HG03565 (cell line): ENCODE data around the gene GSTT2.

Source experiments
- ATAC-seq: cut with Tn5 transposase; IDR thresholded peaks from one replicate; pipeline ENCODE4 v1.9.1; 2021; ENCODE audit warnings: mild to moderate bottlenecking, moderate library complexity; ENCODE audit not compliant: unreplicated experiment

The GSTT2 gene

DNA sequence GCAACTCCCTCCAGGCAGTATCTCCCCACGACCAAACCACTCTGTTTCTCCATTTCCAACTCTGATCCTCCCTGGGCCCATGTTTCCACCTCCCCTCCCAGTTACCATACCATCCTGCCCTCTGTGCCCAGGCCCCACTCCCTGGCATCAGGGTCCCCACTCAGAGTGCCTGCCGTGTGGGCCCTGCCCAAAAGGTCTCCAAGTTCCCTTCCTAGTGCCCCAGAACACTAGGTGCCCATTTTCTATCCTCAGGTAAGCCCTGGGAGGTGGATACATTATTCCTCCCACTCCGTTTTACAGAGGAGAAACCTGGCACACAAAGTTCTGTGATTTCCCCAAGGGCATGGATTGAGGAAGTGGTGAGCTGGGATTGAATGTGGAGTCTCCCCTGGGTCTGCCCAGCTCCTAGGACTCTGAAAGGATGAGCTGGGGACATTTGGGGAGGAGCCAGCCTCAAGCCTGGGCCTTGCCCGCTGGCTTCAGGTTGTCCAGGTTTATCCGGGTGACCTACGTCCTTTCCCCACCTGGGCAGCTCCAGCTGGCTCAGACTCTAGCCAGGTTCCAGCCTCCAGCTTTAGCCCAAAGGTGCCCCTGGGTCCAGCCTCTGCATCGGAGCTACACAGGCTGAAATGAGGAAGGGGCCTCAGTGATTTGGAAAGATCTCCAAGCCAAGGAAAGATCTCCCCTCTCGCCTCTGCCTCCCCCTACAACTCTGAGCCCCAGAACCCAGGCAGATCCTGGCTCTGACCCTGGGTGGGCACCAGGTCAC, 27.5 kb downstream of the GSTT2 start:
- ATAC-seq: no peak

DNA sequence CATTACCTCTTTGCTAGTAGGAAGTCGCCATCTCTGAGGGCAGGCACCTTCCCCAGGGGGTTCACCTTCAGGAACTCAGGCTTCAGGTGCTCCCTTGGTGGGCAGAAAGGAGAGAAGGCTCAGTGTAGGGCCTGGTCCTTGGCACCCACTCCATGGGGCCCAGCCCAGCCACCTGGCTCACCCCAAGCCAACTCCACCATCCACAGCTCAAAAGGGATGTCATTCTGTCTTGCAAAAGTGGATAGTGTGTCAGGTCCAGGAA, 28.0 kb downstream of the GSTT2 start:
- no peak for ATAC-seq

DNA sequence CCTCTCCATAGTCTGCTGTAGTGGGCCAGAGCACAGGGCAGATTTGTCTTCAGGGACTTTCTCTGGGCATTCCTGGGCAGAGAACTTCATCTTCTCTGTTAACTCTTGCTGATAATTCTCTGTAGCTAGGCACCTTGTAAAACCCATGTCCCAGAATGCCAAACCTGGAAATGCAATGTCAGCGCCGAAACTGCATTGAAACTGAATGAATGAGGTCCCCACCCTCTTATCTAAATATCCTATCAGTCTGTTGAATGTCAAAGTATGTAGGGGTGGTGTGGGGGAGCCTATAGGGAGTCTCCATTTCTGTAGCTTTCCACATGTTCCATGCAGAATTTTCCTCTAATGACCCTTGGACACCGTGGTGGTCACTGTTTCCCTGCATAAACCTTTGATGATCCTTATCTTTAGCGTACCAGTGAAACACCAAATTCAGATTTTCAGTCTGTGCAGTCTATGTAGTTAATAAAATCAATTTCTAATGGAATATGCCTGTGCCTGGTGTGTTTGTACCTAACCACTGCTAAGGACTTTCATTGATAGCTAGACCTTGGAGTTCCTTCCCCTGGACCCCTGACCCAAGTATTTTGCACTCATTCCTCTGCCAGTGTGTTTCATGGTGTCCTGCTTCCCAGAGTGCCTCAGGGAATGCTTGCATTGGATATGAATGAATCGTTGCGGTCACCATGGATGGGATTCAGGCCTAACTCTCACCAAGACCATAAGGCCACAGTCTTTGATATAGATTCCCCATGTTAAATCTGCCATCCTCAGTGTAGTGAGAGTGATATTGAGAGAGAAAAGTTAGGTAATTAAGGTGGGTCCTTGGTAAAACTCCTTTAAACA, 28.7 kb downstream of the GSTT2 start:
- no peak for ATAC-seq

DNA sequence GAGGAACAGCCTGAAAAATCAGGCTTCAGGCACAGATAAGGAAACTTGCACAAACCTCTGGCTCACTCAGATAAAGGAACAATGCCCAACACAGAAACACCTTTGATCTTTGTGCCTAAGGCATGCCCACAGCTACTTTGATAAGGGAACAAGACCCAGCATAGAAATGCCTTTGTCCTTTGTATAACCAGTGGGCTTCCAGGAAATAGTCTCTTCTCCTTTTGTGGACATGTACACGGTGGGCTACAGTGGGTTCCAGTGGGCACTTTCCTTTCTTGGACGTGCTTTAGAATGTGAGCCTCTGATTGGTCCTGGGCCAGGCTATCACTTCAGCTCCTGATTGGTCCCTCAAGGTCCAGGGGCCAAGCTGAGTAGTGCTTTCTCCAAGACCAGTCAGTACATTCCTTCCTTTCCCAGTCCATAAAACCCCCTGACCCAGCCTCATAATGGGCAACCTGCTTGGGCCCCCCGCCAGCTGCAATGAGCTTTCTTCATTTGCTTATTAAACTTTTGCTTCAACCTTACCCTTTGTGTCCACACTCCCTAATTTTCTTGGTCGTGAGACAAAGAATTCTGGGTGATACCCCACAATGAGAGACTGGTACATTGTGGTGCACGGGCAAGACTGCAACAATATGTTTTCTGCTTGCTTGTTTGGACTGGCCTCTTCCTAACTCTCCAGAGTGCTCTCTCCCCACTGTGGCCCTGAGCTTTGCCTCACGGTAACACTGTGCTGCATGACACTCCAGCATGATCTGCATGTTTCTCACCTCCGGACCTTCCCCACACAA, 29.5 kb downstream of the GSTT2 start:
- ATAC-seq: no peak

DNA sequence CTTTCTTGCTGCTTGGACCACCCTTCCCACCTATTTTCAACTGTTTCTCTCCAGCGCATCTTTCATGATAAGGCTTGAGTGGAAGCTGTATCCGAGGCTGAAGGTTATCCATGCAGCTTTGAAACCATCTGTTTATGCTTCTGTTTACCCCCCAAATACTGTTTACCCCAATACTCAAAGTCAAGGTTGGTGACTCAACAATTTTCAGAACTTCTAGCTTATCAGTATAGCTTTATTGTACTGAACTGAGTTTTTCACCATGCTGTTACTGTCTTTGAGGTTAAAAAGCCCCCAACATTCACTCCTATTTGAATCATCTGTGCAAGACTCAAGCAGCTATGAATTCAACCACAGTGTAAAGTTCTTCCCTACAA, 30.1 kb downstream of the GSTT2 start:
- no peak for ATAC-seq

DNA sequence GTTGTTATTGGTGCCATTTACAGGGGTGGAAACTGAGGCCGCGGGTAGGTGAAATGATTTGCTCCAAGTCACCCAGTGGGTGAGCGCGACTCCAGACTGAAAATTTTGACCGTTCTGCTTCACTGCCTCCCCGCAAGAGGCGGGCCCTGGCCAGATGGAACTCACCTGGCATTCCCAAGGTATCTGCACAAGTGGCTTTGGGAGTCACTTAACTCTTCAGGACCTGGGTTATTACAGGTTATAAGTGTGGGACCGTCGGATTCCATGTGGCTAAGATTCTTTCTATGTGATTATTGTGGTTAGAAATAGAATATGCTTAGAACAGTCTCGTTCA, 31.8 kb downstream of the GSTT2 start:
- ATAC-seq: no peak

DNA sequence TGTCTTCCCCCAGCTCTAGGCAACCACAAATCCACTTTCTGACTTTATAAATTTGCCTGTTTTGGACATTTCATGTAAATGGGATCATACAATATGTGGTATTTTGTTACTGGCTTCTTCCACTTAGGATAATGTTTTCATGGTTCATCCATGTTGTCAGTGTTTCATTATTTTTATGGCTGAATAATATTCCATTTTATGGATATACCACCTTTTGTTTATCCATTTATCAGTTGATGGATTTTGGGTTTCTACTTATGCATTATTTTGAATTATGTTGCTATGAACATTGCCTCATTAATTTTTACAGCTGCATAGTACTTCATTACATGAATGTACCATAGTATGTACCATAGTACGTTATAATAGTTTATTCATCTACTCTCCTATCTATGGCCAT, 36.2 kb downstream of the GSTT2 start:
- ATAC-seq: no peak

DNA sequence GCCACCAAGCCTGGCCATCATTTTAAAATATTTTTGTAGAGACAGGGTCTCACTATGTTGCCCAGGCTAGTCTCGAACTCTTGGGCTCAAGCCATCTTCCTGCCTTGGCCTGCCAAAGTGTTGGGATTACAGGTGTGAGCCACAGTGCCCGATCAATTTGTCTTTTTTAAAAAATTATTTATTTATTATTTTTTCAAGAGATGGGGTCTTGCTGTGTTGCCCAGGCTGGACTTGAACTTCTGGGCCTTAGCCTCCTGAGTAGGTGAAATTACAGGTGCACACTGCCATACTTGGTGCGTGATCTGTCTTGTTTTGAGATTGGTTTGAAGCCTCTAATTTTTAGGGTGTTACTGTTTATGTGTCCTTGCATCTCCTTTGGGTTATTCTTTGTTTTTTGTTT, 41.4 kb downstream of the GSTT2 start:
- ATAC-seq: no peak

DNA sequence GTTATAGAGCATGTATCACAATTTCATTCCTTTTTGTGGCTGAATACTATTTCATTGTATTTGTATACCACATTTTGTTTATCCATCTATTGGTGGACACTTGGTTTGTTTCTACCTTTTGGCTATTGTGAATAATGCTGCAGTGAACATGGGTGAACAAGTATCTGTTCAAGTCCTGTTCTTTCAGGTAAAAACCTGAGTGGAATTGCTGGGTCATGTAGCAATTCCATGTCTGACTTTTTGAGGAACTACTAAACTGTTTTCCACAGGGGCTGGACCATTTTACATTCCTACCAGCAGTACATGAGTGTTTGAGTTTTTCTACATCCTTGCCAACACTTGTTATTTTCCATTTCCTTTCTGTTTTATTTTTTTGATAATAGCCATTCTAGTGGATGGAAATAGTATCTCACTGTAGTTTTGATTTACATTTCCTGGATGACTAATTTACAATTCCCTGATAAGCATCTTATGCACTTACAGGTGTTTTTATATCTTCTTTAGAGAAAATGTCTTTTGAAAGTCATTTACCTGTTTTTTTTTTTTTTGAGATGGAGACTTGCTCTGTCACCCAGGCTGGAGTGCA, 43.4 kb downstream of the GSTT2 start:
- ATAC-seq: no peak

DNA sequence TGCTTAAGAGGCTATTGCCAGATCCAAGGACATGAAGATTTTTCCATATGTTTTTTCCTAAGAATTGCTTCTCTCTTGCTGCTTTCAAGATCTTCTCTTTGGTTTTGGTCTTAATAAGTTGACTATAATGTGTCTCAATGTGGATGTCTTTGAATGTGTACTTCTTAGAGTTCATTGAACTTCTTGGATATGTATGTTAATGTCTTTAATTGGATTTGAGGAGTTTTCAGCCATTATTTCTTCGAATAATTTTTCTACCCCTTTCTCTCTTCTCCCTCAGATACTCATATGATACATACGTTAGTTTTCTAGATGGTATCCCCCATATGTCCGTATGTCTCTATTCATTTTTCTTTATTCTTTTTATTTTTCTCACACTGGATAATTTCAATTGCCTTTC, 44.4 kb downstream of the GSTT2 start:
- ATAC-seq: no peak

DNA sequence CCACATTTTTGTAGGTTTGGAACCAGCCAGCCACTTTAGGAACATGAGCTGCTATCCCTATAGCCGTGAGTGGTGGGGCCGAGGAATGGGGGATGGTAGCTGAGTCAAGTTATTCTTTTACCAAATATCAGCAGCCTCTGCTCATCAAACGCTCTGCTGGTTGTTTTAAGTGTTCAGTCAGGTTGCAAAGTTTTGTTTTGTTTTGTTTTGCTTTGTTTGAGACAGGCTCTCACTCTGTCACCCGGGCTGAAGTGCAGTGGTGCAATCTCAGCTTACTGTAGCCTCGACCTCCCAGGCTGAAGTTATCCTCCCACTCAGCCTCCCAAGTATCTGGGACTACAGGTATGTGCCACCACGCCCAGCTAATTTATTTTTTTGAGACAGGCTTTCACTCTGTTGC, 45.5 kb downstream of the GSTT2 start:
- no peak for ATAC-seq

DNA sequence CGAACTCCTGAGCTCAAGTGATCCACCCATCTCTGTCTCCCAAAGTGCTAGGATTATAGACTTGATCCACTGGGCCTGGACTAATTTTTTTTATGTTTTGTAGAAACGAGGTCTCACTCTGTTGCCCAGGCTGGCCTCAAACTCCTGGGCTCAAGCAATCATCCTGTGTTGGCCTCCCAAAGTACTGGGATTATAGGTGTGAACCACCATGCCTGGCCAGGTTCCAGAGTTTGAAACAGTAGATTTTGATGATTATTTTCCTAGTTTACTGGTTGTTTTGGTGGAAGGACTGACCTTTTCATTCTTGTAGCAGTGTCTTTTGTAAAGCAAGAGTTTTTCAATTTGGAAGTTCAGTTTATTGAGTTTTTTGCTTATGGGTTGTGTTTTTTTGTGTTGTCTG, 46.1 kb downstream of the GSTT2 start:
- ATAC-seq: no peak

DNA sequence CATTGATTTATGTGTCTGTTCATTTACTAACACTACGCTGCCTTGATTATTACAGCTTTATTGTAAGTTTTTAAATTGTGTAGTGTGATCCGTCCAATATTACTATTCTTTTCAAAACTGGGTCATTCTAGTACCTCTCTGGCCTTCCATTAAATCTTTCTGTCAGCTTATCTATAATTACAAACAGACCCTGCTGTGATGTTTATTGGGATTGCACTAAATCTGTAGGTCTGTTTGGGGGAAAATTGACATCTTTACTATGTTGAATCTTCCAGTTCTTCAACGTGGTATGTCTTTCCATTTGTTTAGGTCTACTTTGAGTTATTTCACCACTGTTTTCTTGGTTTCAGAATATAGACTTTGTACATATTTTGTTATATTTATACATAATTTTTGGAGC, 46.8 kb downstream of the GSTT2 start:
- ATAC-seq: no peak

DNA sequence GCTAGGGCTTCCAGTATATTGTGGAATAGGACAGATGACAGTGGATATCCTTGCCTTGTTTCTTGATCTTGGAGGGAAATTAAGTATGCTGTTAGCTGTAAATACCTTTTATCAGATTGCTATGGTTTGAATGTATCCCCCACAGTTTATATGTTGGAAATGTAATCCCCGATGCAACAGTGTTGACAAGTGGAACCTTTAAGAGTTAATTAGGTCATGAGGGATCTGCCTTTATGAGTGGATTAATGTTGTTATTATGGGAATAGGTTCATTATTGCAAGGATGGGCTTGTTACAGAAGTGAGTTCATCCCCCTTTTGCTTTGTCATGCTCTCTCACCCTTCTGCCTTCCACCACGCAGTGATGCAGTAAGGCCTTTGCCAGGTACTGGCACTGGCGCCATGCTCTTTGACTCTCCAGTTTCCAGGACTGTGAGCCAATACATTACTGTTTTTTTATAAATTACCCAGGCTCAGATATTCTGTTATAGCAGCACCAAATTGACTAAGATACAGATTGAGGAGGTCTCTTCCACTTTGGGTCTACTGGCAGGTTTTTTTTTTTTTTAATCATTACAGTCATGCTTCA, 47.5 kb downstream of the GSTT2 start:
- ATAC-seq: no peak

DNA sequence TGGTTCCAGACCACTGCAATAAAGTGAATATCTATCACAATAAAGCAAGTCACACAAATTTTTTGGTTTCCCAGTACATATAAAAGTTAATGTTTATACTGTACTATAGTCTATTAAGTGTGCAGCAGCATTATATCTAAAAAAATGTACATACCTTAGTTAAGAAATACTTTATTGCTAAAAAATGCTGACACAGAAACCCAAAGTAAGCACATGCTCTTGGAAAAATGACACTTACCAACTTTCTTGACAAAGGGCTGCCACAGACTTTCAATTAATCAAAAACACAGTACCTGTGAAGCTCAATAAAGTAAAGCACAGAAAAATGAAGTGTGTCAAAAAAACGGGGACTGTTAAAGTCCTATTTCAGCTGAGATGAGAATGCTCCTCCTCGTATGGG, 48.1 kb downstream of the GSTT2 start:
- no peak for ATAC-seq

DNA sequence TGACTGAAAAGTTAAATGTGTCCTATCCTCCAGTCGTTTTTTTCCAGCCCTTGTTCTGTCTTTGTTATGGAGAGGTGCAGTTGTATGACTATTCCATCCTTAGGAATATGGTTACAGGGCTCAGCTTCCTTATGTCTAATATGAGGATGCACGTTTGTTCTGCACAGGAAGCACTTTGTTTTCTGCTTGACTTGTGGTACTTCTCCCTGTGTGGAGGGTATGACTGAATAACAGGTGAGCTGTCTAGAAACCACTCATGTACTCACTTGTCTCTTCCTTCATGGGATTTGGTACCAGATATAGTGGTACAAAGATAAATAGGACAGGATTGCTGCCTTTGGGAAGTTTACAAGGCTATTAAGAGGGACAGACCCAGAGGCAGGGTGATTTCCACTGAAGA, 48.6 kb downstream of the GSTT2 start:
- ATAC-seq: no peak

DNA sequence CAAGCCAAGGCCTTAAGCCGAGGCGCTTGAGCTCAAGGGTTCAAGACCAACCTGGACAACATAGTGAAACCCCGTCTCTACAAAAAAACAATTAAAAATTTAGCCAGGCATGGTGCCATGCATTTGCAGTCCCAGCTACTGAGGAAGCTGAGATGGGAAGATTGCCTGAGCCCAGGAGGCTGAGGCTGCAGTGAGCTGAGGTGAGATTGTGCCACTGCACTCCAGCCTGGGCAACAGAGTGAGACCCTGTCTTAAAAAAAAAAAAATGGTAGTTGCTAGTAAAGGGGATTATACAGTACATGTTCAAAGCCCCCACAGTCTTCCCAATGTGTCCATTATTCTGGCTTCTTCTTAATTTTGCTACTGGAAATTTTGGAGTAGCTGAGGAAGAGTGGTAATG, 49.4 kb downstream of the GSTT2 start:
- no peak for ATAC-seq

DNA sequence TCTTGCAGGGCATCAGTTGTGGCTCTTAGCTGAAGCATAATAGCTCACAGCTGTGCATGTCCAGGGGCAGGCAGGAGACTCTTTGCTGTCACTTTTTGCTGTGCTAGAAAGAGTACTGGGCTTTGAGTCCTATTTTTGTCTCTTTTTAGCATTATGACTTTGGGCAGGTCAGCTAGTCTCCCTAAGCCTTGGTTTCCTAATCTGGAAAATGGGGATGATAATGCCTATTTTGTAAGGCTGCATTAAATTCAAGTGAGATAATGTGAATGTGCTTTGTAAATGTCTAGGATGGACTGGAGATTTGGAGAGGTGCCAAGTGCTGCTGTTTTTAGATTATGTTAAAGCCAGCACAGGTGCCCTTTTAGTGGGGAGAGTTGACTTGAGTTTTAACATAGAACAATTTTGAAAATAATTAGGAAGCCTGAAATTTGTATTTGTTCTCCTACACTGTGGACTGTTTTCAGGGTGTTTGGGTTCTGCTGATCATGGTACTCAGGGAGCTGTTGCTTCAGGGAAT, 50.3 kb downstream of the GSTT2 start:
- ATAC-seq: no peak
